Fibroblast of skin of right quadriceps (primary cell): Measurements from ENCODE around the gene ARMC3.

Source experiments
- DNase-seq: peaks from one replicate; pipeline ENCODE4 v3.0.0-alpha.2; 2013

ARMC3 gene

GRCh38 chr10:22931948-22932347 lies 4.1 kb downstream of the ARMC3 start:
- DNase-seq, result peak; percentile 60

- DNase-seq, result peak; percentile 3
Observed at GRCh38 chr10:22932626-22933370, 4.9 kb downstream of the ARMC3 start.

DNA sequence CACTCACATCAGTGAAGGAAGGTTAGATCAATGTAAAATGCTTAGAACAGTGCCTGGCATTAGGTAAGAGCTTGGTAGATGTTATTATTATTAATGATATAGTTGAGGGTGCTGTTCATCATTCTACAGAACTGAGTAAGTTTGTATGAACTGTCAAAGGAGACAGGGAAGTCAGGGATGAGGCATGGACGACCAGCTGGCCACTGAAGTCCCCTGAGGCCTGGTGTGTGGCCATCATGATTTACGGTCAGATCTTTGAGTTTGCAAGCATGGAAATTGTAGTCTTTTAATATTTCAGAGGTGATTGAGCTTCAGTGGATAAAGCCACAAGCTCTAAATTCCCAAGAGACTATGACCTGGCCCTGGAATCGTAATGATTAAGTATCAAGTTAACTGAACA lies 6.9 kb downstream of the ARMC3 start:
- DNase-seq, result peak; percentile 27

DNA sequence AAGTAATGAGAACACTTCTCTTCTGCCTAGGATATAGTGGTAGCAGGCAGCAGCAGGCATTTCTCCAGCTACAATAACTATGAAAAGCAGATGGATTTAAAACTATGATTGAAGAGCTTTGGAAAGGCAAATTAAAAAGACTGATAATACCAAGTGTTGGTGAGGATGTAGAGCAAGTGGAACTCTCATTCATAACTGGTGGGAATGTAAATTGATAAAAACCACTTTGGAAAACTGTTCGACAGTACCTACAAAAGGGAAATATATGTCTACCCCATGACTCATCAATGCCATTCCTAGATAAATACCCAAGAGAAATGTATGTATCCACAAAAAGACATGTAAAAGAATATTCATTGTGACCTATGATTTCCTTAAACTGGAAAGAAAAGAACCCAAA lies 14.6 kb downstream of the ARMC3 start:
- no peak for DNase-seq

DNA sequence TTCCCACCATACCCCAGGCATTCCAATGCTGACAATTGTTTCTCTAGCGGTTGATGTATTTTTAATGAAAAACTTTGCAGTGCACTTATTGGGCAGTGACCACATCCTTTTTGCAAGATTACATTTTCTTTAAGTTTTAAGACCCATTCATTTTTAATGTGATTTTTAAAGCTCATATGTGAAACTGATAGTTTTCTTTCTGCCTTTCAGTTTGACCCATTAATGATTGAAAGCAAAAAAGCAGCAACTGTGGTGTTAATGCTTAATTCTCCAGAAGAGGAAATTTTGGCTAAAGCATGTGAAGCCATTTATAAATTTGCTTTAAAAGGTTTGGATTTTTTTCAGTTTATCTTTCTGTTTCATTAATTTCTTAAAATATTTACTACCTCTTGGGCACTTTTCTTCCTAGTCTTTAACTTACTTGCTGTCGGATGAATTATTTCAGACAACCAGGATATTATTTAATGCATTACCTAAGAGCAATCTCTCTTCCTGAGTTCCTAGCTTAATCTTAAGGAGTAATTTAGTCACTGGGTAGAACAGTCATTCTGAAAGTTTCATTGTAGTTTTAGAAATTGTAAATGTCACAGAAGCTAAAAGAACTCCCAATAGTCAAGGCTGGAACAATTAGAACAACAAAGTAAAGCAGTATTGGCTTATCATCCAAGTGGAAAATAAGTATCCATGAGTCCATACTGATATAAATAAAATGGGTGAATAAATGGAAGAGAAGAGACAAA lies 18.3 kb downstream of the ARMC3 start:
- no peak for DNase-seq

DNA sequence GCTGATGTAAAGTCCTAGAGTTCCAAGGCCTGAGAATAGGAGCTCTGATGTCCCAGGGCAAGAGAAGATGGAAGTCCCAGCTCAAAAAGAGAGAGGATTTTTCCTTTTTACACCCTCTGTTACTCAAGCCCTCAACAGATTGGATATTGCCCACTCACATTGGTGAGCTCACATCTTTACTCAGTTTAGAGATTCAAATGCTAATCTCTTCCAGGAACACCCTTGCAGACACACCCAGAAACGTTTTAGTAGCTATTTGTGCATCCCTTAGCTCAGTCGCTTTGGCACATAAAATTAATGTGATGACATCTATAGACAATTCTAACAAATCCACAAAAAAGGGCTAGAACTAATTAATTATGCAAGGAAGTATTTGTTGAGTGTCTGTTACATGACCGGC lies 27.1 kb downstream of the ARMC3 start:
- no peak for DNase-seq

GRCh38 chr10:22958338-22958737 lies 30.5 kb downstream of the ARMC3 start:
- peak; percentile 20 for DNase-seq

GRCh38 chr10:22959292-22959691 lies 31.4 kb downstream of the ARMC3 start:
- no peak for DNase-seq

DNA sequence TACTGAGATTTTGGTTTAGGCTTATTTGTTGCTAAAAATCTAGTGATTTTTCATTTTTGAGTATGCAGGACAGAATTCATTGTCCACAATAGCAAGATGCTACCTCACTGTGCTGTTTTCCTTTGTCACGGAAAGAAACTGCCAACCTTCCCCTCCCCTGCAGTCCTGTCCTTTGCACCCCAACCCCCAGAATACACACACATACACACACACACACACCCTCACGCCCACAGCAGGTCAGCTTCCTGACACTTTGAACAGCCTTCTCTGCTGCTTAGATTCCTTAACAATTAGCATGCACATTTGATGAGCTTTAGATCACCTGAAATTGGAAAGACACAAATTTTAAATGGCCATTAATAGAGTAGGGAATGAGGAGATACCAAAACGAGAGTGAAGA lies 32.1 kb downstream of the ARMC3 start:
- DNase-seq, result no peak

DNA sequence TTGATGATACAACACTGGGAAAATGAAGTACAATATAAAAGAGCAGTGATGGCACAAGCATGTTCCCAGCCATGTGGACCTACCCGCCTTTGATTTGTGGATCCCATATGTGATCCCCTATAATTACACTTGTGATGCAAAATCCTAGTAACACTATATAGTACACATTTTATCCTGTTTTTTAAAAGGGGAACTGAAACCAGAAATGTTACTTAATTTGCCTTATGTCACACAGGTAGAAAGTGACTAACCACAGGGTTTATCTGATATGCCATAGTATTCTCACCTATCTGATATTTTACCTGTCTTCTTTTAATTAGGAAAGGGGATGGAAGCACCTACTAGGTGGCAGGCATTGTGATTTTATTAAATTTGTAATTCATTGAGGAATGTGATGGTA lies 35.0 kb downstream of the ARMC3 start:
- DNase-seq, result no peak

GRCh38 chr10:22969704-22970103 lies 41.9 kb downstream of the ARMC3 start:
- no peak for DNase-seq

DNA sequence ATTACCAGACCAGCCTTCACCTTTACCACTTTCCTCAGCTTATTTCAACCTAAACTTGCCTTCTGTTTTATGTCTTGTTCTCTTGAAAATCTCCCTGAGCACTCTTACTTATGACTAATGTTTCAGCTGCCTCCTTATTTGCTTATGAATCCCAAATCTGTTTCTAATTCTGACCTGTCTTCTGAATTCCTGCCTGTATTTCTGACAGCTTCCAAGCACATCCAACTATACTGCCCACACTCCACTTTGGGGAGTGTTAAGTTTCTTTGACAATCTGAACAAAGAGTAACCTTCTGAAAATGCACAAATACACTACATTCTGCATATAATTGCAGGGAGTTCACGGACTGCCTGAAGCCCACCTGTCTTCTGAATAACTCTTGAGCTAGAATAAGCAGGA lies 48.7 kb downstream of the ARMC3 start:
- peak; percentile 34 for DNase-seq

- DNase-seq, result no peak
Observed at GRCh38 chr10:22977751-22978150, 49.9 kb downstream of the ARMC3 start.

DNA sequence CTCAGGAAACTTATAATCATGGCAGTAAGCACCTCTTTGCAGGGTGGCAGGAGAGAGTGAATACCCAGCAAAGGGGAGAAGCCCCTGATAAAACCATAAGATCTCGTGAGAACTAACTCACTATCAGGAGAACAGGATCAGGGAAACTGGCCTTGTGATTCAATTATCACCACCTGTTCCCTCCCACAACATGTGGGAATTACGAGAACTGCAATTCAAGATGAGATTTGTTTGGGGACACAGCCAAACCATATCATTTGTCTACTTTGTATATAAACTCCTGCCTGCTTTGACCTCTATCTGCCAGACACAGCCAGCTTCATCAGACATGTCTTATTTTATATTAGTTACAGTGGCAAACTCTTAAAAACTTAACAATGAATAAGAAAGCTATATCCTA lies 50.4 kb downstream of the ARMC3 start:
- no peak for DNase-seq

DNA sequence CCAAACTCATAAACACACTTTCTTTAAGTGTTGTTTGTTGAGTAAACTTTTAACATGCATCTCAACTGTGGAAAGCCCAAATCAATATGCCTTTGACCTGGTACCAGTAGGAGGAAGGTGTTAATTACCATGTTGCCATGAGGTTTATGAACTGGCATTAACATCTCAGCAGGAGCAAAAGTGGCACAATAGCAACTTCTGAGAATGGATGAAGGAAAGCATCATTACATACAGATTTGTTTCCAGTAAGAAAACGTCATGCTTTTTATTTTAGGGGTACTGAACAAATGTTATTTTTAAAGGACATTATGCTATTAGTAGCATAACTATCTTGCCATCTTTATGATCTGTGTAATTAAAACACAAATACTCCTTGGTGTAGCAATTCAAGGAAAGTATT lies 51.1 kb downstream of the ARMC3 start:
- no peak for DNase-seq

DNA sequence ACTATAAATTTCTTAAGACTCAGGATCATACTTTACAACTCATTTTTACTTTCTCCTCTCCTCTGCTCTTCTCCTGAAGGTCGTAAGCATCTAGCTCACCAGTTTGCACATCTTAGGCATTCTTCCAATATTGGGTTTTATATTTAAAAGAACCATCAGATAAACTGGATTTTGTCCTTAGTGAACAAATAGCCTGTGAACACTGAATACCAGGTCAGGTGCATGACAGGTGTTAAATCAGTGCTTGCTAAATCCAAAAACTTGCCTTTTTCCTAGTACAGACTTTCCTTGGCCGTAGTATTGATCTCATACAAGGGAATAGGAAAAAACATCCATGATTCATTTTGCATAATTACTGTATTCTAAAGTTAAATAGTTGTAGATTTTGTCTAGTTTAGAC lies 53.0 kb downstream of the ARMC3 start:
- DNase-seq, result no peak

DNA sequence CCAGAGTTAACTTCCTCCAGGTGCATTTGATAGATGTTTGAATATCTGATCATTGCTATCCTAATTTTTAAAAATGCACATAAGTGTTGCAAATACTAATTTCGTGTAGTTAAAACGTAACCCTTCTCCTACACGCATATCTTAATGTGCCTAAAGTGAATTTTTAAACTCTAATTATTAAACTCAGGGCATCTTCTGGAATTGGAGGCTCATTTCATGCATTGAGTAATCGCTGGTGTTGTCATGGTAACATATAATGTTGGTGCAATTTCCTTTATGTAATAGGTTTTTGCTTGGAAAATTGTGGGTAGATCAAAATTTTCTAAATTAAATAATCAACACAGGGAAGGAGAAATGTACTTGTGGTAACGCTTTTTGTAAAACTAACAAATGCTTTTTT lies 56.2 kb downstream of the ARMC3 start:
- DNase-seq, result peak; percentile 18

DNA sequence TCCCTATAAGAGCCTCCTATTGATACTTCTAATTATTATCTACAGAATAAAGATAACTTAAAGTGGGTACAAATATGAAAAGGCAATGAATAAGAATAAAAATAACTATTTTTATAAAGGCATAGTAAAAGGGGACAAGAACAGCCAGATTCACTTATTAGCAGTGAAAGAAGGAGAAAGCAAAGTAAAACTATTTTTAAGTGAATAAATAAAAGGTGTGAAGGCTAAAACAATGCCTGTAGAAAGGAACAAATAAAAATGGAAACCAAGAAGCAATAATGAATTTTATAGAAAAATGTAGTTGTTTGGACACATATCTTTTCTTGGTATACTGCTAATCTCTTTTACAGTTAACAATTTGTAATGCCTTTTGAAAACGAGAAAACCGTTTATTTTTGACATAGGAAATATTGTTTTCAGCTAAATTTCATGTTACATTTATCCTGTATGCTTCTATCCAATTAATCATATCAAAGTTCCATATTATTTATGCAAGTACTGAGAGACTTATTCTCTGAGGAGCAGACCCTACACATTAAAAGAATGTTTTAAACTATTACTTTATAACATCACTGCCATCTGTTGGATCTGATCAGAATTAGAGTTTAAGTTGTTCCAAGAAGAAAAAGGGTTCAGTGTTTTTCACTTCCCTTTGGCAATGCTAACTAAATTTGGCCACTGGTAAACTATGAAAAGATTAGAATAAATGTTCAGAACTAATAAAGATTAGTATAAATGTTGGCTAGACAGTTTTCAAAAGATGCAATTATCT lies 59.1 kb downstream of the ARMC3 start:
- DNase-seq, result peak; percentile 45

GRCh38 chr10:22988581-22989360 lies 60.9 kb downstream of the ARMC3 start:
- peak; percentile 62 for DNase-seq

DNA sequence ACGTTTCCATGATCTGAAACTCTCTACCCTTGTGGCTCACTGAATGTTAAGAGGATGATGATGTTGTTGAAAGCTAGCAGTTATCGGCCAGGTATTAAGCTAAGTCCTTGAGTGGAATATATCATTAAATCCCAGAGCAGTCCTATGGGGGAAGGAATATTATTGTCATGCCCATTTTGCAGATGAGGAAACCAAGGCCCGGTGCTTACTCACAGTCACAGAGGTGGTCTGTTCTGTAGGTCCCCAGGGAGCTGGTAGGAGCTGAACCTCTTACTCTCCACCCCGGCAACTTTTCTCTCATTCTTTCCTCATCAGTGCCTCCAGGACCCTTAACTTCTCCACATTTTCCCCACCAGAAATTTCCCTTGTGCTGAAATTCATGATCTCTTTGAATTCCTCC lies 62.6 kb downstream of the ARMC3 start:
- DNase-seq, result no peak

GRCh38 chr10:22992075-22992474 lies 64.2 kb downstream of the ARMC3 start:
- no peak for DNase-seq

DNA sequence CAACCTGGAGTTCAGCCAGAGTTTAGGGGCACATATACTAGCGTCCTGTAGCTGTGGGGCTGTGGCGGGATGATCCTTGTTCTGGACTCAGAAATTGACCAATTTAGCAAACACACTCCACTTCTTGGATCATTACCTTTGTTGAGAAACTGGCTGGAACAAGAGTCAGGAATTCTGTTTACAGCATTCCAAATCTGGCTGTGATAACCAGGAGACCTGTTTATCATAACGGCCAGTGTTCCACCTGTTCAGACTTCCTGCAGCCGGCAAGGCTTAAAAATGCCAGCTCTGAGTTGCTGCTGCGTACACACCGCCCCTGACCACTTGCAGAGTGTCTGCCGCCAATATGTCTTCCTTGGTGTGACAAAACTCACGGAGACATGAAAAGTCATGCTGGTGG lies 64.8 kb downstream of the ARMC3 start:
- no peak for DNase-seq

- DNase-seq, result no peak
Observed at GRCh38 chr10:22993314-22993713, 65.5 kb downstream of the ARMC3 start.
